Endothelial cell of umbilical vein (primary cell): ENCODE data around the gene UQCC2. TPM values are rescaled to one million over a fixed set of nuclear protein-coding genes. Genes with fewer than 3 reads are reported as not detected.

Experiments
- BruUV-seq: library from RNA; stranded (reverse); fragments of 400-500 nt; replicated peaks from 2 replicates; lab custom pipeline; 2021; lab: Mats Ljungman, UMichigan
- CTCF ChIA-PET: fragments of 300-600, 350-600 bp; sonication (Branson Sonifier 250); formaldehyde crosslinking; loops from one replicate; lab custom pipeline; 2021; ENCODE audit warnings: antibody characterized with exemption, inconsistent platforms; lab: Charles Lee
- POLR2A ChIA-PET: fragments of 300-600, 350-600 bp; sonication (Branson Sonifier 250); formaldehyde crosslinking; loops from one replicate; lab custom pipeline; 2021; ENCODE audit warnings: antibody characterized with exemption, inconsistent platforms; lab: Charles Lee
- DNase-seq: peaks from one replicate; pipeline ENCODE4 v3.0.0-alpha.2; 2011; ENCODE audit warnings: low read depth, low spot score
- FAIRE-seq: peaks from 2 replicates; lab custom pipeline; 2011; peaks lifted over from hg19 to GRCh38; lab: Jason Lieb, UNC
- H2AFZ ChIP-seq: 2 replicates; pipeline ENCODE4 v1.6.0; 2012; ENCODE audit warnings: low read depth, low read length, control low read depth, inconsistent platforms
- H3K27ac ChIP-seq: 2 replicates; pipeline ENCODE4 v1.5.1; 2011; ENCODE audit warnings: low read depth, mild to moderate bottlenecking, control low read depth, low read length, moderate library complexity; ENCODE audit not compliant: insufficient read depth
- H3K27me3 ChIP-seq, 2 experiments: 2 replicates each; pipeline versions ENCODE4 v1.6.0 to v1.6.1; 2011; ENCODE audit warnings: low read length in 2 of 2, mixed read lengths in 1 of 2; ENCODE audit not compliant: control insufficient read depth in 2 of 2, insufficient read depth in 2 of 2
- H3K36me3 ChIP-seq, 2 experiments: 2 replicates in 1 of 2; 3 replicates in 1 of 2; pipeline ENCODE4 v1.5.1; 2011; ENCODE audit warnings: low read length in 2 of 2, mild to moderate bottlenecking in 1 of 2, moderate library complexity in 1 of 2; ENCODE audit not compliant: control insufficient read depth in 2 of 2, insufficient read depth in 2 of 2; ENCODE audit errors: extremely low read depth in 1 of 2
- H3K4me1 ChIP-seq: 3 replicates; pipeline ENCODE4 v1.5.1; 2011; ENCODE audit warnings: mild to moderate bottlenecking, low read length; ENCODE audit not compliant: control insufficient read depth, insufficient read depth; ENCODE audit errors: extremely low read depth
- H3K4me2 ChIP-seq: 2 replicates; pipeline ENCODE4 v1.6.1; 2011; ENCODE audit warnings: low read length, control low read depth, mixed read lengths; ENCODE audit not compliant: insufficient read depth
- H3K4me3 ChIP-seq, 3 experiments: fragments of 200-600 bp in 1 of 3; sonication (generic), shearing (Covaris generic) in 1 of 3; replicated peaks in 1 of 3; 2 replicates each; pipeline ENCODE4 v1.5.1; 2011 to 2016; ENCODE audit warnings: control low read depth in 3 of 3, low read length in 3 of 3, mild to moderate bottlenecking in 2 of 3, inconsistent platforms in 1 of 3, low read depth in 1 of 3, moderate library complexity in 1 of 3; ENCODE audit not compliant: insufficient read depth in 1 of 3
- H3K79me2 ChIP-seq: 2 replicates; pipeline ENCODE4 v1.6.0; 2012; ENCODE audit warnings: low read length, inconsistent platforms; ENCODE audit not compliant: control insufficient read depth, insufficient read depth
- H3K9ac ChIP-seq: replicated peaks from 2 replicates; pipeline ENCODE3; 2011; ENCODE audit warnings: low read length, control low read depth; ENCODE audit not compliant: insufficient read depth; ENCODE audit errors: extremely low read depth
- H3K9me1 ChIP-seq: replicated peaks from 3 replicates; pipeline ENCODE4 v1.6.0; 2011; ENCODE audit warnings: mild to moderate bottlenecking, low read length; ENCODE audit not compliant: control insufficient read depth, insufficient read depth; ENCODE audit errors: extremely low read depth
- H3K9me3 ChIP-seq: replicated peaks from 2 replicates; pipeline ENCODE4 v1.5.1; 2012; ENCODE audit warnings: low read length, inconsistent platforms; ENCODE audit not compliant: control insufficient read depth, insufficient read depth
- H4K20me1 ChIP-seq: replicated peaks from 2 replicates; pipeline ENCODE3; 2011; ENCODE audit warnings: mild to moderate bottlenecking, low read length; ENCODE audit not compliant: control insufficient read depth, insufficient read depth; ENCODE audit errors: extremely low read depth
- CTCF ChIP-seq, 2 donors: IDR thresholded peaks; 1 replicate in 1 of 2; 2 replicates in 1 of 2; pipeline ENCODE4 v1.5.1; 2011; ENCODE audit warnings: low read length in 2 of 2, mild to moderate bottlenecking in 2 of 2, moderate library complexity in 2 of 2, control low read depth in 1 of 2, inconsistent platforms in 1 of 2, low read depth in 1 of 2; ENCODE audit not compliant: insufficient read depth in 1 of 2; ENCODE audit errors: extremely low read depth in 1 of 2
- EZH2 ChIP-seq: IDR thresholded peaks from 2 replicates; pipeline ENCODE4 v1.6.1; 2012; ENCODE audit warnings: borderline replicate concordance, low read depth, mild to moderate bottlenecking, moderate library complexity, low read length, inconsistent platforms; ENCODE audit not compliant: severe bottlenecking
- FOS ChIP-seq: IDR thresholded peaks from 2 replicates; pipeline ENCODE4 v1.6.1; 2011; ENCODE audit warnings: mild to moderate bottlenecking, low read length, moderate library complexity, borderline replicate concordance; ENCODE audit not compliant: insufficient read depth
- GATA2 ChIP-seq: IDR thresholded peaks from 2 replicates; pipeline ENCODE4 v1.7.0; 2011; ENCODE audit warnings: low read depth, mild to moderate bottlenecking, moderate library complexity, mixed read lengths, low read length; ENCODE audit not compliant: insufficient read length, insufficient read depth
- JUN ChIP-seq: IDR thresholded peaks from 2 replicates; pipeline ENCODE4 v1.6.1; 2011; ENCODE audit warnings: borderline replicate concordance, low read depth; ENCODE audit not compliant: insufficient read length, insufficient read depth
- MAX ChIP-seq: IDR thresholded peaks from 2 replicates; pipeline ENCODE4 v1.6.1; 2011; ENCODE audit not compliant: insufficient read depth, insufficient read length
- MYC ChIP-seq: IDR thresholded peaks from one replicate; pipeline ENCODE4 v1.6.1; 2011; ENCODE audit warnings: mild to moderate bottlenecking, low read depth, low read length
- POLR2A ChIP-seq: IDR thresholded peaks from 2 replicates; pipeline ENCODE4 v1.6.1; 2012; ENCODE audit warnings: low read depth, mild to moderate bottlenecking, control low read depth, low read length
- POLR2AphosphoS5 ChIP-seq: IDR thresholded peaks from 2 replicates; pipeline ENCODE4 v1.6.1; 2012; ENCODE audit warnings: low read depth, mild to moderate bottlenecking, control low read depth, low read length, moderate library complexity; ENCODE audit not compliant: insufficient read depth
- dilution Hi-C: fragments of 300-500 bp; cut with MboI; formaldehyde crosslinking; loops from one replicate; pipeline ENCODE4 v1.15.0; 2019; ENCODE audit warnings: low sequenced_read_pairs; ENCODE audit not compliant: extremely low pct_ligation_motif_present
- intact Hi-C: fragments of 100-400 bp; cut with micrococcal nuclease; formaldehyde crosslinking; loops from one replicate; pipeline ENCODE4 v1.10.0; 2022
- polyA plus RNA-seq, 4 experiments: library from polyadenylated mRNA; depleted of rRNA in 3 of 4; stranded (reverse) in 3 of 4; unstranded in 1 of 4; fragments of >200 nt; gene quantifications; 2 replicates each; pipeline versions ENCODE4 v1.2.1 to v1.2.3, GENCODE V29; 2011 to 2012; ENCODE audit warnings: missing spikeins in 1 of 4
- total RNA-seq: library from RNA; stranded (reverse); gene quantifications from 2 replicates; pipeline ENCODE4 v1.2.3, GENCODE V29; 2021

UQCC2 gene
- total and polyA plus RNA-seq, 2 donors (not counting 3 experiments of a cell fraction or from before 2014, with no cell fraction given) = 46.3 to 95.3 TPM

- Histone ChIP-seq H3K9me3 (no peaks in the 10 kb centered on the region), H2AFZ (no peak overlapping the region), H3K9ac (no peak overlapping the region), H3K4me2 (no peak overlapping the region), H3K4me1 (peaks cover 9% of the 10 kb centered on the region), H3K9me1 (no peaks in the 10 kb centered on the region), H3K36me3 (peaks cover 4 to 20% of the 10 kb centered on the region in 2 experiments), H3K79me2 (no peaks in the 10 kb centered on the region), H3K4me3 (no peak overlapping the region), H3K27ac (no peak overlapping the region), H4K20me1 (no peaks in the 10 kb centered on the region), H3K27me3 (no peaks in the 10 kb centered on the region)
- intact Hi-C loops = no loop called here
- POLR2A ChIA-PET = no interaction called here
- BruUV-seq = no TSS peak
- CTCF ChIA-PET = interaction anchor here (1.2 to 5.2 kb wide), 3 partner anchors 28 to 80 kb away, joined by 4 to 55 read pairs (median 15); no protein-coding TSS in a partner anchor
- FAIRE-seq (no peak), DNase-seq (no peak)
- dilution Hi-C loops = no loop called here
- TF ChIP-seq MYC = no peak
- no peak for TF ChIP-seq POLR2AphosphoS5
- TF ChIP-seq GATA2 = no peak
- TF ChIP-seq EZH2 = no peak
- TF ChIP-seq FOS = no peak
- no peak for TF ChIP-seq MAX
- no peak for TF ChIP-seq CTCF (IDR thresholded peaks at IDR 0.05; ENCODE audit: extremely low read depth in 1 of 2, insufficient read depth in 1 of 2, low read depth in 1 of 2, low read length in 2 of 2)
- TF ChIP-seq JUN = no peak
- no peak for TF ChIP-seq POLR2A
These were observed 42.6 kb downstream of the UQCC2 start for GRCh38 chr6:33668914-33669313.
